Vagina (tissue), 2 donors: Measurements from ENCODE around the gene ASXL3. TPM values are rescaled to one million over a fixed set of nuclear protein-coding genes. Genes with fewer than 3 reads are reported as not detected.

Experiments
- DNase-seq, 2 donors: peaks; one replicate each; pipeline ENCODE4 v3.0.0-alpha.2; 2017; ENCODE audit errors: extremely low spot score in 2 of 2
- H3K27ac ChIP-seq: fragments of 200-600 bp; sonication (generic); one replicate; pipeline ENCODE4 v1.5.1; 2019
- H3K27me3 ChIP-seq: fragments of 200-600 bp; sonication (generic); one replicate; pipeline ENCODE4 v1.5.1; 2019
- H3K36me3 ChIP-seq, 2 donors: fragments of 200-600 bp; sonication (generic); one replicate each; pipeline ENCODE4 v1.5.1; 2017 to 2019
- H3K4me1 ChIP-seq: fragments of 200-600 bp; sonication (generic); one replicate; pipeline ENCODE4 v1.5.1; 2019
- H3K4me3 ChIP-seq, 2 donors: fragments of 200-600 bp; sonication (generic); 1 replicate in 1 of 2; 2 replicates in 1 of 2; pipeline ENCODE4 v1.5.1; 2016 to 2019
- H3K9me3 ChIP-seq: fragments of 200-600 bp; sonication (generic); one replicate; pipeline ENCODE4 v1.5.1; 2019
- POLR2A ChIP-seq, 2 donors: fragments of 450-650 bp; IDR thresholded peaks; one replicate each; pipeline ENCODE4 v1.6.1; 2017; ENCODE audit warnings: antibody characterized with exemption in 2 of 2, mild to moderate bottlenecking in 2 of 2, moderate library complexity in 2 of 2
- POLR2AphosphoS5 ChIP-seq, 2 donors: sonication (generic); formaldehyde crosslinking; IDR thresholded peaks; one replicate each; pipeline ENCODE4 v1.9.0; 2017; ENCODE audit warnings: antibody characterized with exemption in 2 of 2, mild to moderate bottlenecking in 2 of 2, low read depth in 1 of 2; ENCODE audit not compliant: insufficient read depth in 1 of 2
- intact Hi-C: fragments of 100-400 bp; cut with DNase I; formaldehyde crosslinking; loops from one replicate; pipeline ENCODE4 v1.15.1; 2023
- total RNA-seq: library from RNA; depleted of rRNA; stranded (reverse); fragments of >200 nt; gene quantifications from one replicate; pipeline ENCODE4 v1.2.3, GENCODE V29; 2016
- TF ChIP-seq, protein P1 (sequence below), 3 experiments: fragments of 450-650 bp in 2 of 3; fragments of 200-600 bp in 1 of 3; sonication (generic) in 1 of 3; IDR thresholded peaks; one replicate each; pipeline ENCODE4 v1.5.1; 2017 to 2019; ENCODE audit warnings: antibody characterized with exemption in 3 of 3, mild to moderate bottlenecking in 2 of 3, moderate library complexity in 2 of 3

Gene ASXL3
- total RNA-seq, 1 donor from 2014 or later = 5.9 TPM

GRCh38 chr18:33665641-33666040, 87.6 kb downstream of the ASXL3 start:
- TF ChIP-seq, protein P1, sequence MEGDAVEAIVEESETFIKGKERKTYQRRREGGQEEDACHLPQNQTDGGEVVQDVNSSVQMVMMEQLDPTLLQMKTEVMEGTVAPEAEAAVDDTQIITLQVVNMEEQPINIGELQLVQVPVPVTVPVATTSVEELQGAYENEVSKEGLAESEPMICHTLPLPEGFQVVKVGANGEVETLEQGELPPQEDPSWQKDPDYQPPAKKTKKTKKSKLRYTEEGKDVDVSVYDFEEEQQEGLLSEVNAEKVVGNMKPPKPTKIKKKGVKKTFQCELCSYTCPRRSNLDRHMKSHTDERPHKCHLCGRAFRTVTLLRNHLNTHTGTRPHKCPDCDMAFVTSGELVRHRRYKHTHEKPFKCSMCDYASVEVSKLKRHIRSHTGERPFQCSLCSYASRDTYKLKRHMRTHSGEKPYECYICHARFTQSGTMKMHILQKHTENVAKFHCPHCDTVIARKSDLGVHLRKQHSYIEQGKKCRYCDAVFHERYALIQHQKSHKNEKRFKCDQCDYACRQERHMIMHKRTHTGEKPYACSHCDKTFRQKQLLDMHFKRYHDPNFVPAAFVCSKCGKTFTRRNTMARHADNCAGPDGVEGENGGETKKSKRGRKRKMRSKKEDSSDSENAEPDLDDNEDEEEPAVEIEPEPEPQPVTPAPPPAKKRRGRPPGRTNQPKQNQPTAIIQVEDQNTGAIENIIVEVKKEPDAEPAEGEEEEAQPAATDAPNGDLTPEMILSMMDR (IDR thresholded peaks at IDR 0.05) = no peak
- no peak for TF ChIP-seq POLR2A (IDR thresholded peaks at IDR 0.05)
- TF ChIP-seq POLR2AphosphoS5 (IDR thresholded peaks at IDR 0.05; ENCODE audit: insufficient read depth in 1 of 2, low read depth in 1 of 2) = no peak
- DNase-seq = no peak
- Histone ChIP-seq H3K4me3 (no peak overlapping the region), H3K9me3 (no peaks in the 10 kb centered on the region), H3K36me3 (no peaks in the 10 kb centered on the region), H3K27me3 (no peaks in the 10 kb centered on the region), H3K27ac (no peak overlapping the region), H3K4me1 (no peaks in the 10 kb centered on the region)
- intact Hi-C loops = no loop called here

DNA sequence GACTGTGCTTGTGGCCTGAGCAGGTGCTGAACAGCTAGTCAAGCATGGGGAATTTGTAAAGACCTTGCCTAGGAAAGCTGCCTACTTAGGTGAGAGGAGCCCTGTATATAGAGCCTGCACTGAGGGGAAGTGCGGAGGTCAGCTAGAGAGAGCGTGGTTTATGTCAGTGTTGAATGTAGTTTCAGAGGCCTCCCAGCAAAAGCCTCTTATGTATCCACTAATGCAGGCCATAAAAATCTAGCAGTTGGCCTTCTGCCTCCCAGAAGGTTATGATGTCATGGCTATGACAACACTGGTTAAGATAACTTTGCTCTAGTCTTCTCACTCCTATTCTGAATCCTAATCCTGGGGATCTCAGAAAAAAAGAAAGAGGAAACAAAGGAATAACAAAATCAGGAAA, 88.9 kb downstream of the ASXL3 start:
- intact Hi-C loops = no loop called here

DNA sequence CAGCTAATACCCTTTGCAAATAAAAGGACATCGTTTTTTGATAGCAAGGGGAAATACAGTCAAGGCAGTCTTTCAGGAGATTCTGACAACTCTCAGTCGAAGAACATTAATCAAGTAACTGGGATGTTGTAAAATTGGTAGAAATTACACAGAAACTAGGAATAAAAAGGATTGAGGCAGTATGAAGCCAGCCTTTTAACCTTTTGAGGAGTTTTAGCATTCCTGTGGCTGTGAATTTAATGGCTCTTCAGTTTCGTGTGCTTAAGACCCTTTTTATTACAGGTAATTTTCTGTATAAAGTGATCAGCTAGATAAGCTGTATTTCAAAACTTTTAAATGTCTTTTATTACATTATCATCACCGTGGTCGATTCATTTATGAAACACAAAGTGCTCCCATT, 91.6 kb downstream of the ASXL3 start:
- intact Hi-C loops = no loop called here
- Histone ChIP-seq H3K36me3 (no peaks in the 10 kb centered on the region), H3K4me1 (no peaks in the 10 kb centered on the region), H3K4me3 (no peak overlapping the region), H3K27ac (no peak overlapping the region), H3K27me3 (no peaks in the 10 kb centered on the region), H3K9me3 (no peaks in the 10 kb centered on the region)
- TF ChIP-seq POLR2AphosphoS5 (IDR thresholded peaks at IDR 0.05; ENCODE audit: insufficient read depth in 1 of 2, low read depth in 1 of 2) (no peak), POLR2A (IDR thresholded peaks at IDR 0.05) (no peak)
- TF ChIP-seq, protein P1 (IDR thresholded peaks at IDR 0.05) = no peak
- no peak for DNase-seq

More for the DNA sequence above, 88.9 kb downstream of the ASXL3 start:
- no peak overlapping the region for H3K27ac ChIP-seq
- H3K27me3 ChIP-seq = no peaks in the 10 kb centered on the region
- no peak for TF ChIP-seq POLR2AphosphoS5 (IDR thresholded peaks at IDR 0.05; ENCODE audit: insufficient read depth in 1 of 2, low read depth in 1 of 2)
- TF ChIP-seq, protein P1 (IDR thresholded peaks at IDR 0.05) = no peak
- no peaks in the 10 kb centered on the region for H3K4me1 ChIP-seq
- H3K36me3 ChIP-seq = no peaks in the 10 kb centered on the region
- no peak overlapping the region for H3K4me3 ChIP-seq
- no peaks in the 10 kb centered on the region for H3K9me3 ChIP-seq
- no peak for DNase-seq

GRCh38 chr18:33670029-33670428, 92.0 kb downstream of the ASXL3 start:
- Histone ChIP-seq H3K4me3 (no peak overlapping the region), H3K4me1 (no peaks in the 10 kb centered on the region), H3K9me3 (no peaks in the 10 kb centered on the region), H3K27ac (no peak overlapping the region), H3K27me3 (no peaks in the 10 kb centered on the region), H3K36me3 (no peaks in the 10 kb centered on the region)
- TF ChIP-seq POLR2AphosphoS5 (IDR thresholded peaks at IDR 0.05; ENCODE audit: insufficient read depth in 1 of 2, low read depth in 1 of 2) (no peak), POLR2A (IDR thresholded peaks at IDR 0.05) (no peak)
- TF ChIP-seq, protein P1 (IDR thresholded peaks at IDR 0.05) = no peak
- DNase-seq = no peak
- intact Hi-C loops = no loop called here

DNA sequence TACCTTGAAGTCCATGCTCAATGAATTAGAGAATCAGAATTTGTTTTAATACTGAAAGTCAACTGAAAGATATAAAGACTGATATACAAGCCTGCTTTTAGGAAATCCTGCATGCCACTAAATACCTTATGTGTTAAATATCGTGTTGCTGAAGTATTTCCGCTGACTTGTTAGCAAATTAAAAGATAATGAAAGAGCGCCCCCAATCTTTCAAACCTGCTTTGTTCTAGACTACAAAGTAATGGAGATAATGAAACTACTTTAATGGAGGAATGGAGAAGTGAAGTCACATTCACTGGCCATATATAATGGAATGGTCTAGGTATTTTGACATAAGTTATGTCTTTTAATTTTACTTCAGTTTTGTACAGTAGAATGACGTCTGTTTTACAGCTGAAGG, 95.7 kb downstream of the ASXL3 start:
- DNase-seq = no peak
- intact Hi-C loops = no loop called here
- no peaks in the 10 kb centered on the region for H3K27me3 ChIP-seq
- no peak overlapping the region for H3K27ac ChIP-seq
- H3K4me1 ChIP-seq = no peaks in the 10 kb centered on the region
- TF ChIP-seq, protein P1 (IDR thresholded peaks at IDR 0.05) = no peak
- no peak for TF ChIP-seq POLR2A (IDR thresholded peaks at IDR 0.05)
- no peak overlapping the region for H3K4me3 ChIP-seq
- no peaks in the 10 kb centered on the region for H3K9me3 ChIP-seq
- no peaks in the 10 kb centered on the region for H3K36me3 ChIP-seq
